ENCODE results near the gene RAD51AP2.

GRCh38 chr2:17476064-17476463 lies 42.2 kb downstream of the RAD51AP2 start:
- TF ChIP-seq CTCF (conservative IDR thresholded peaks at IDR 0.05; ENCODE audit: low read depth, low read length) (no peak), EZH2 (IDR thresholded peaks at IDR 0.05; ENCODE audit: low read length, unreplicated experiment) (no peak), EZH2phosphoT487 (IDR thresholded peaks at IDR 0.05; ENCODE audit: borderline replicate concordance, low read length) (no peak)

All from PC-3 (cell line).